PFSK-1 (cell line): ENCODE measurements around the gene RALGPS1.

Experiments used
- FOXP2 ChIP-seq: optimal IDR thresholded peaks from 2 replicates; pipeline ENCODE3; 2011; ENCODE audit warnings: borderline replicate concordance, control low read depth, inconsistent platforms; ENCODE audit not compliant: insufficient read depth; ENCODE audit errors: extremely low read length, extremely low read depth
- POLR2AphosphoS5 ChIP-seq: IDR thresholded peaks from 2 replicates; pipeline ENCODE4 v1.6.1; 2012; ENCODE audit warnings: low read depth, mild to moderate bottlenecking, control low read depth, low read length, moderate library complexity
- REST ChIP-seq, 2 experiments: IDR thresholded peaks; 2 replicates each; pipeline versions ENCODE4 v1.6.1 to v1.8.0; 2011 to 2012; ENCODE audit warnings: low read depth in 2 of 2, low read length in 2 of 2, control low read depth in 1 of 2, inconsistent platforms in 1 of 2, mild to moderate bottlenecking in 1 of 2, moderate library complexity in 1 of 2; ENCODE audit not compliant: insufficient read depth in 1 of 2
- SIN3A ChIP-seq: IDR thresholded peaks from 2 replicates; pipeline ENCODE4 v1.6.1; 2012; ENCODE audit warnings: mild to moderate bottlenecking, low read length, moderate library complexity, borderline replicate concordance; ENCODE audit not compliant: insufficient read depth
- TAF1 ChIP-seq: IDR thresholded peaks from 2 replicates; pipeline ENCODE4 v1.6.1; 2012; ENCODE audit warnings: low read length, control low read depth, borderline replicate concordance; ENCODE audit not compliant: insufficient read depth

The RALGPS1 gene

DNA sequence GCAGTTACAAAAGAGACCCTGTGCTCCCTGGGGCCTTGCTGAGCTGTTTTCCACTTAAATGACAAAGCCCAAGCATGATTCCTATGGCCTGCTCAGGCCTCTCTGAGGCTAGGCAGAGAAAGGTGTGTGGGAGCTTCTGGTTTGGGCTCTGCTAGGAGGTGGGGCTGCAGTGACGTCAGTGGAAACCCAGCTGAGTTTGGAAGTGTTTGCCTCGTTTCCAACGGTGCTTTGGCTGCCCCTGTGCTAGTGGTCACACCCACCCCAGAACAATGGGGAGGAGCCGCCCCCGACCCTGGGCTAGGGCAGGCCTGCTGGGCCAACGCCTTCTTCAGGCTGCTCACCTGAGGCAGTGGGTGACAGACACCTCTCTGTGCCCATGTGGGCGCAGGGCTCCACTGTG lies 197.5 kb downstream of the RALGPS1 start:
- TF ChIP-seq FOXP2 (no peak), TAF1 (no peak), REST (IDR thresholded peaks at IDR 0.05; ENCODE audit: insufficient read depth in 1 of 2, low read depth in 2 of 2, low read length in 2 of 2) (no peak), SIN3A (no peak), POLR2AphosphoS5 (no peak)

- TF ChIP-seq FOXP2 (no peak), SIN3A (no peak), POLR2AphosphoS5 (no peak), REST (IDR thresholded peaks at IDR 0.05; ENCODE audit: insufficient read depth in 1 of 2, low read depth in 2 of 2, low read length in 2 of 2) (no peak), TAF1 (no peak)
Measured at GRCh38 chr9:127112735-127113161, 198.2 kb downstream of the RALGPS1 start.

DNA sequence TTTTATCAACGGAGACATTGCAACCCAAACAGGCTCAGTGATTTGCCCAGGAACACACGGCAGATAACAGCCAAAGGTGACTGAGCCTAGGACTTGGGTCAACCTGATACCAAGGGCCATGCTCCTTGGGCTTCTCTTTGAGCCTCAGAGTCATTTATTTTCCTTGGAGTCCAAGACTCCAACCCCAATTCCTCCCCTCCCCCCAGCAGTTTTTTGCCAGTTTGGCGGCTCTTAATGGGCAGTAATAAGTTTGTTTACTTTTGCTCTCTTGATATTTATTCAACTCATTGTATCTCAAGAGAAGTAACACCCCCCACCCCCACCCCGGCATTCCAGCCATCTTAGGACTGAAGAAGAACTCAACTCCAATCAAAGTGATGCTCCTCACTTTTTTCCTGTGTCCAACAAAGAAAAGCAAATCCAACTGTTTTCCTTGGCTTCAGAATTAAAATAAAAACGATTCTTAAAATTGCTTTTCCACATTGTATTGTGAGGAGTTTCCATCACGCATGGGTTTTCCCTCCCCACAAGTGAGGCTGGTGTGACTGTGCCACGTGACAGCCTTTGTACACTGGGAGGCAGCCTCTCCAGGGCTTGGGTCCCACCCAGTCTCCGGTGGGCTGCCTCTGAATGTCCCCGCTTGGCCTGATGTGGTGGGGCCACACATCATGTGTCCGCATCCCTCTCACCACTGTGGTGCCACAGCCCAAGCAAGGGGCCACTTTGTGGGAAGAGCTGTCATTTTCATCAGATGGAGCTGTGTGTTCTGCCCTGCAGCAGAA lies 198.8 kb downstream of the RALGPS1 start:
- TF ChIP-seq REST (IDR thresholded peaks at IDR 0.05; ENCODE audit: insufficient read depth in 1 of 2, low read depth in 2 of 2, low read length in 2 of 2) (no peak), SIN3A (no peak), POLR2AphosphoS5 (no peak), FOXP2 (no peak), TAF1 (no peak)

GRCh38 chr9:127114606-127115005 lies 200.0 kb downstream of the RALGPS1 start:
- TF ChIP-seq POLR2AphosphoS5, result no peak
- no peak for TF ChIP-seq SIN3A
- no peak for TF ChIP-seq FOXP2
- no peak for TF ChIP-seq TAF1
- no peak for TF ChIP-seq REST (IDR thresholded peaks at IDR 0.05; ENCODE audit: insufficient read depth in 1 of 2, low read depth in 2 of 2, low read length in 2 of 2)

DNA sequence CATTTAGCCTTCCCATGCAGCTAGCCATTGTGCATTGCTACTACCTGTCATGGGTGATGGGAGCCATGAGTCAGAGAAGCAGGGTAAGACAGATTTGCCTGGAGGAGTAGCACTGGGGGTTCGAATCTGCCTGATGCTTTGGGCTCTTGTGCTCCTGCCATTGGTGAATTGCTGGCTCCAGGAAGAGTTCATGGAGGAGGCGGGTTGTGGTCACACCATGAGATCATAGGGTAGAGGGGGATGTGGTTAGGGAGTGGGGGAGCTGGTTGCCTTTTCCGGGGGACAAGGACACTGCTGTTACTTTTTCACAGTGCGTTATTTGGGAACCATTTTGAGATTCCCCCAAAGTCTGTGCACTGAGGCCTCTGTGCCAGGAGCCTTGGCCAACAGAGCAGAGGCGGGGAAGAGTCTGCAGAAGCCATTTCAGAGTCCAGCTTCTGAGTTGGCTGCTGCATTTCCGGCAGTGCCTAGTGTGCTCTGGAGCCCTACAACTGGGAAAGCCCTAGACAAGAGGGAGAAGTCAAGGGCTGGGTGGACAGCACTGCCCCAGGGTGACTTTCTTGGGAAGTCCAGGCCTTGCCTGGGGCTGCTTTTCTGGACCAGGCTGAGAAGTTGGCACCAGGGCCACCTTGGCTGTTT lies 201.6 kb downstream of the RALGPS1 start:
- no peak for TF ChIP-seq SIN3A
- no peak for TF ChIP-seq POLR2AphosphoS5
